ENCODE measurements around the gene PCDHGA12. TPM values are rescaled to one million over a fixed set of nuclear protein-coding genes. Genes with fewer than 3 reads are reported as not detected.
A peak's percentile ranks its signal among the peaks of the same experiment; 100 is the strongest.

The PCDHGA12 gene
- total RNA-seq, 2 donors from 2014 or later = 3.8 to 6.8 TPM

DNA sequence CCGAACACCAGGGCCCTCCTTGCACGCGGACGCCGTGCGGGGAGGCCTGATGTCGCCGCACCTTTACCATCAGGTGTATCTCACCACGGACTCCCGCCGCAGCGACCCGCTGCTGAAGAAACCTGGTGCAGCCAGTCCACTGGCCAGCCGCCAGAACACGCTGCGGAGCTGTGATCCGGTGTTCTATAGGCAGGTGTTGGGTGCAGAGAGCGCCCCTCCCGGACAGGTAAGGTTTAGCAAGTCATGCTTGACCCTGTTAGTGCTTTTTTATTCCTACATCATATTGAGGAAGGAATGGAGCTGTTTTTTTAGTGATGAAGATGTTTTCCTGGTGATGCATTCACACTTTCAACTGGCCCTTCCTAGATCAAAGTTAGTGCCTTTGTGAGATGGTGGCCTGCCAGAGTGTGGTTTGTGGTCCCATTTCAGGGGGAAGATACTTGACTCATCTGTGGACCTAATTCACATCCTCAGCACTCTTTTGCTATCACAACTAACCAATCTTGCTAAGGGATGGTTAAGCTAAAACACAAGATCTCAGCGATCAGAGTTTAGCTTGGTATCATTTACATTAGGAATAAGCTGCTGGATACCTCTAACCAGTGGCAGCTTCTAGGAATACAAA is 48.1 kb downstream of the PCDHGA12 start:
- Histone ChIP-seq H3K36me3 (no peaks in the 10 kb centered on the region), H3K9me3 (no peaks in the 10 kb centered on the region), H3K27me3 (replicated peaks; ENCODE audit: insufficient read depth) (no peaks in the 10 kb centered on the region), H3K27ac (no peak overlapping the region), H3K4me3 (peak overlapping the region; percentile 46 to 50), H3K4me1 (replicated peaks) (peaks cover 2% of the 10 kb centered on the region)
- DNase-seq (ENCODE audit: low spot score) = peak; percentile 84
- intact Hi-C loops (cut with DNase I) = loop anchor here (5.0 kb wide), 1 partner anchor 34 kb away; no protein-coding TSS in a partner anchor
- 34% methylated on average over 20 of the region's 20 CpGs for WGBS
- TF ChIP-seq POLR2AphosphoS5 (IDR thresholded peaks at IDR 0.05) = peak; percentile 19
- TF ChIP-seq, protein P1, sequence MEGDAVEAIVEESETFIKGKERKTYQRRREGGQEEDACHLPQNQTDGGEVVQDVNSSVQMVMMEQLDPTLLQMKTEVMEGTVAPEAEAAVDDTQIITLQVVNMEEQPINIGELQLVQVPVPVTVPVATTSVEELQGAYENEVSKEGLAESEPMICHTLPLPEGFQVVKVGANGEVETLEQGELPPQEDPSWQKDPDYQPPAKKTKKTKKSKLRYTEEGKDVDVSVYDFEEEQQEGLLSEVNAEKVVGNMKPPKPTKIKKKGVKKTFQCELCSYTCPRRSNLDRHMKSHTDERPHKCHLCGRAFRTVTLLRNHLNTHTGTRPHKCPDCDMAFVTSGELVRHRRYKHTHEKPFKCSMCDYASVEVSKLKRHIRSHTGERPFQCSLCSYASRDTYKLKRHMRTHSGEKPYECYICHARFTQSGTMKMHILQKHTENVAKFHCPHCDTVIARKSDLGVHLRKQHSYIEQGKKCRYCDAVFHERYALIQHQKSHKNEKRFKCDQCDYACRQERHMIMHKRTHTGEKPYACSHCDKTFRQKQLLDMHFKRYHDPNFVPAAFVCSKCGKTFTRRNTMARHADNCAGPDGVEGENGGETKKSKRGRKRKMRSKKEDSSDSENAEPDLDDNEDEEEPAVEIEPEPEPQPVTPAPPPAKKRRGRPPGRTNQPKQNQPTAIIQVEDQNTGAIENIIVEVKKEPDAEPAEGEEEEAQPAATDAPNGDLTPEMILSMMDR (IDR thresholded peaks at IDR 0.05) = peak in 3 of 4 experiments; percentile 41 to 54 (median 42)
- TF ChIP-seq POLR2A (IDR thresholded peaks at IDR 0.05) = no peak

DNA sequence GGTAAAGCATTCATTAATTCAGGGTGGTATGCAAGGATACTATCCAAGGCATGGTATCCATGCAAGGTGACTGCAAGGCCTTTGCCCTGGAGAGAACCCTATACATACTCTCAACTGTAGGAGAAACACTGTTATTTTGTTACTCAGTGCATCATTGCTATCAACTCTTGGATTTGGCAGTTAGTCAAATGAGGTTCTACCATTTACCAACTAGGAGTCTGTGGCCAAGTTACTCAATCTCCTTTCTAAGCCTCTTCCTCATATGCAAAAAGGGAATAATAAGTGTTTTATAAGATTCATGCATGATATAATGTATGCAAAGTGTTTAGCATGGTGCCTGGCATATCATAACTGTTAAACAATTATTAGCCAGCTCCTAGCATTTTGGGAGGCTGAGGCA is 49.5 kb downstream of the PCDHGA12 start:
- no peak for DNase-seq (ENCODE audit: low spot score)
- no peaks in the 10 kb centered on the region for H3K36me3 ChIP-seq
- TF ChIP-seq POLR2A (IDR thresholded peaks at IDR 0.05) (no peak), POLR2AphosphoS5 (IDR thresholded peaks at IDR 0.05) (no peak)
- TF ChIP-seq, protein P1 (IDR thresholded peaks at IDR 0.05) = no peak
- H3K27ac ChIP-seq = no peak overlapping the region
- no peaks in the 10 kb centered on the region for H3K9me3 ChIP-seq
- H3K4me3 ChIP-seq = no peak overlapping the region
- no peaks in the 10 kb centered on the region for H3K27me3 ChIP-seq (replicated peaks; ENCODE audit: insufficient read depth)
- H3K4me1 ChIP-seq (replicated peaks) = peaks cover 2% of the 10 kb centered on the region
- intact Hi-C loops (cut with DNase I) = loop anchor here (5.0 kb wide), 1 partner anchor 33 kb away; no protein-coding TSS in a partner anchor

Other genes starting within 250 kb of the PCDHGA12 start
- 1 to 10 TPM in 1 of 2 donors, under 1 TPM in 1; 0.18 to 4.4 TPM for gene PCDHB16, start 248.1 kb upstream of the PCDHGA12 start, total RNA-seq
- 1 to 10 TPM; 1.0 to 4.2 TPM for gene PCDHB9, start 243.3 kb upstream of the PCDHGA12 start, total RNA-seq
- gene PCDHB10, start 238.2 kb upstream of the PCDHGA12 start, total RNA-seq = 1 to 10 TPM in 1 of 2 donors, under 1 TPM in 1; 0.96 to 3.5 TPM
- 1 to 10 TPM in 1 of 2 donors, under 1 TPM in 1; 0.41 to 2.6 TPM for gene PCDHB11, start 230.9 kb upstream of the PCDHGA12 start, total RNA-seq
- gene PCDHB12, start 221.8 kb upstream of the PCDHGA12 start, total RNA-seq = 1 to 10 TPM in 1 of 2 donors, under 1 TPM in 1; 0.32 to 4.3 TPM
- gene PCDHB13, start 216.6 kb upstream of the PCDHGA12 start, total RNA-seq = 1 to 10 TPM; 4.0 to 6.5 TPM
- gene PCDHB14, start 207.2 kb upstream of the PCDHGA12 start, total RNA-seq = 1 to 10 TPM; 4.6 to 6.7 TPM
- 10 to 100 TPM in 1 of 2 donors, under 1 TPM in 1; 0.82 to 12.4 TPM for gene PCDHB15, start 185.1 kb upstream of the PCDHGA12 start, total RNA-seq
- 1 to 10 TPM in 1 of 2 donors, under 1 TPM in 1; 0.23 to 4.4 TPM for gene SLC25A2, start 126.5 kb upstream of the PCDHGA12 start, total RNA-seq
- gene TAF7, start 109.7 kb upstream of the PCDHGA12 start, total RNA-seq = 10 to 100 TPM; 59.3 to 85.9 TPM
- 1 to 10 TPM in 1 of 2 donors, under 1 TPM in 1; 0.64 to 4.8 TPM for gene PCDHGA1, start 100.0 kb upstream of the PCDHGA12 start, total RNA-seq
- 10 to 100 TPM in 1 of 2 donors, 1 to 10 TPM in 1; 2.4 to 19.7 TPM for gene PCDHGA2, start 91.7 kb upstream of the PCDHGA12 start, total RNA-seq
- 10 to 100 TPM in 1 of 2 donors, 1 to 10 TPM in 1; 1.3 to 18.2 TPM for gene PCDHGA3, start 86.7 kb upstream of the PCDHGA12 start, total RNA-seq
- gene PCDHGB1, start 80.4 kb upstream of the PCDHGA12 start, total RNA-seq = 1 to 10 TPM; 3.9 to 6.5 TPM
- 10 to 100 TPM in 1 of 2 donors, 1 to 10 TPM in 1; 2.5 to 10.5 TPM for gene PCDHGA4, start 75.5 kb upstream of the PCDHGA12 start, total RNA-seq
- gene PCDHGB2, start 70.5 kb upstream of the PCDHGA12 start, total RNA-seq = 10 to 100 TPM in 1 of 2 donors, 1 to 10 TPM in 1; 5.3 to 10.5 TPM
- 1 to 10 TPM; 4.1 to 4.8 TPM for gene PCDHGA5, start 66.3 kb upstream of the PCDHGA12 start, total RNA-seq
- 1 to 10 TPM; 3.1 to 7.7 TPM for gene PCDHGB3, start 60.3 kb upstream of the PCDHGA12 start, total RNA-seq
- gene PCDHGA6, start 56.6 kb upstream of the PCDHGA12 start, total RNA-seq = 1 to 10 TPM; 2.0 to 8.4 TPM
- gene PCDHGA7, start 47.8 kb upstream of the PCDHGA12 start, total RNA-seq = 1 to 10 TPM; 4.1 to 8.2 TPM
- 1 to 10 TPM; 6.7 to 9.9 TPM for gene PCDHGB4, start 42.8 kb upstream of the PCDHGA12 start, total RNA-seq
- 1 to 10 TPM; 1.1 to 4.2 TPM for gene PCDHGA8, start 37.9 kb upstream of the PCDHGA12 start, total RNA-seq
- 10 to 100 TPM in 1 of 2 donors, 1 to 10 TPM in 1; 7.9 to 24.5 TPM for gene PCDHGB5, start 32.6 kb upstream of the PCDHGA12 start, total RNA-seq
- 1 to 10 TPM; 3.9 to 7.7 TPM for gene PCDHGA9, start 27.7 kb upstream of the PCDHGA12 start, total RNA-seq
- gene PCDHGB6, start 22.5 kb upstream of the PCDHGA12 start, total RNA-seq = 10 to 100 TPM in 1 of 2 donors, 1 to 10 TPM in 1; 5.2 to 11.0 TPM
- 10 to 100 TPM in 1 of 2 donors, 1 to 10 TPM in 1; 6.7 to 11.1 TPM for gene PCDHGA10, start 17.5 kb upstream of the PCDHGA12 start, total RNA-seq
- gene PCDHGB7, start 12.8 kb upstream of the PCDHGA12 start, total RNA-seq = 10 to 100 TPM in 1 of 2 donors, 1 to 10 TPM in 1; 7.0 to 14.6 TPM
- gene PCDHGA11, start 9.5 kb upstream of the PCDHGA12 start, total RNA-seq = 1 to 10 TPM; 2.9 to 3.4 TPM
- 10 to 100 TPM; 27.6 to 55.3 TPM for gene PCDHGC3, start 45.5 kb downstream of the PCDHGA12 start, total RNA-seq
- 1 to 10 TPM; 3.8 to 4.1 TPM for gene PCDHGC4, start 54.5 kb downstream of the PCDHGA12 start, total RNA-seq
- 1 to 10 TPM in 1 of 2 donors, under 1 TPM in 1; 0.96 to 2.7 TPM for gene PCDHGC5, start 58.6 kb downstream of the PCDHGA12 start, total RNA-seq
- 10 to 100 TPM; 34.8 to 57.7 TPM for gene DIAPH1, start 188.5 kb downstream of the PCDHGA12 start, total RNA-seq
- 10 to 100 TPM; 54.9 to 74.6 TPM for gene HDAC3, start 206.3 kb downstream of the PCDHGA12 start, total RNA-seq
- gene RELL2, start 206.5 kb downstream of the PCDHGA12 start, total RNA-seq = 1 to 10 TPM; 3.9 to 7.2 TPM
- 10 to 100 TPM; 24.9 to 30.2 TPM for gene FCHSD1, start 220.9 kb downstream of the PCDHGA12 start, total RNA-seq

Measured in prostate gland (tissue), 2 donors.